Measurements from ENCODE around the gene COPA.

COPA gene

GRCh38 chr1:160309571-160309970, 33.5 kb downstream of the COPA start:
- no peaks in the 10 kb centered on the region for H3K4me1 ChIP-seq (ENCODE audit: control insufficient read depth in 1 of 2, insufficient read depth in 1 of 2, low read depth in 1 of 2, low read length in 1 of 2)
- H3K4me3 ChIP-seq (ENCODE audit: low read depth in 1 of 2, low read length in 1 of 2) = no peak overlapping the region
- no peak overlapping the region for H3K27ac ChIP-seq
- TF ChIP-seq CTCF (IDR thresholded peaks at IDR 0.05) = no peak
- no peaks in the 10 kb centered on the region for H3K27me3 ChIP-seq
- H3K36me3 ChIP-seq = peaks cover 100% of the 10 kb centered on the region
- no peaks in the 10 kb centered on the region for H3K9me3 ChIP-seq

- H3K4me1 ChIP-seq (ENCODE audit: control insufficient read depth in 1 of 2, insufficient read depth in 1 of 2, low read depth in 1 of 2, low read length in 1 of 2) = no peaks in the 10 kb centered on the region
- no peak for TF ChIP-seq CTCF (IDR thresholded peaks at IDR 0.05)
- H3K27me3 ChIP-seq = no peaks in the 10 kb centered on the region
- H3K4me3 ChIP-seq (ENCODE audit: low read depth in 1 of 2, low read length in 1 of 2) = no peak overlapping the region
- H3K27ac ChIP-seq = no peak overlapping the region
- H3K9me3 ChIP-seq = no peaks in the 10 kb centered on the region
- H3K36me3 ChIP-seq = peaks cover 100% of the 10 kb centered on the region
Observed at GRCh38 chr1:160309185-160309557, 33.9 kb downstream of the COPA start.

- Histone ChIP-seq H3K36me3 (peaks cover 100% of the 10 kb centered on the region), H3K4me1 (ENCODE audit: control insufficient read depth in 1 of 2, insufficient read depth in 1 of 2, low read depth in 1 of 2, low read length in 1 of 2) (no peaks in the 10 kb centered on the region), H3K9me3 (no peaks in the 10 kb centered on the region), H3K4me3 (ENCODE audit: low read depth in 1 of 2, low read length in 1 of 2) (no peak overlapping the region), H3K27me3 (no peaks in the 10 kb centered on the region), H3K27ac (no peak overlapping the region)
- TF ChIP-seq CTCF (IDR thresholded peaks at IDR 0.05) = no peak
Observed at GRCh38 chr1:160308451-160309184, 34.4 kb downstream of the COPA start.

GRCh38 chr1:160307118-160307791, 35.8 kb downstream of the COPA start:
- Histone ChIP-seq H3K36me3 (peaks cover 99% of the 10 kb centered on the region), H3K9me3 (no peaks in the 10 kb centered on the region), H3K27ac (no peak overlapping the region), H3K4me3 (ENCODE audit: low read depth in 1 of 2, low read length in 1 of 2) (no peak overlapping the region), H3K27me3 (no peaks in the 10 kb centered on the region), H3K4me1 (ENCODE audit: control insufficient read depth in 1 of 2, insufficient read depth in 1 of 2, low read depth in 1 of 2, low read length in 1 of 2) (no peaks in the 10 kb centered on the region)
- TF ChIP-seq CTCF (IDR thresholded peaks at IDR 0.05) = no peak

- no peaks in the 10 kb centered on the region for H3K27me3 ChIP-seq
- H3K4me3 ChIP-seq (ENCODE audit: low read depth in 1 of 2, low read length in 1 of 2) = no peak overlapping the region
- H3K27ac ChIP-seq = no peak overlapping the region
- H3K36me3 ChIP-seq = peaks cover 97% of the 10 kb centered on the region
- no peak for TF ChIP-seq CTCF (IDR thresholded peaks at IDR 0.05)
- no peaks in the 10 kb centered on the region for H3K4me1 ChIP-seq (ENCODE audit: control insufficient read depth in 1 of 2, insufficient read depth in 1 of 2, low read depth in 1 of 2, low read length in 1 of 2)
- no peaks in the 10 kb centered on the region for H3K9me3 ChIP-seq
Observed at GRCh38 chr1:160300173-160300572, 42.9 kb downstream of the COPA start.

Data from neutrophil (primary cell).